ENCODE data around the gene SLC25A1. TPM values are rescaled to one million over a fixed set of nuclear protein-coding genes. Genes with fewer than 3 reads are reported as not detected.

The SLC25A1 gene
- total and polyA plus RNA-seq, 2 of the 8 experiments (the other 6 are each of a cell fraction or from before 2014, with no cell fraction given): 110 to 148 TPM

- no peak for TF ChIP-seq CHD7 (IDR thresholded peaks at IDR 0.05; ENCODE audit: insufficient replicate concordance, low read length)
- TF ChIP-seq GTF2F1 (IDR thresholded peaks at IDR 0.05; ENCODE audit: borderline replicate concordance, low read depth, low read length): no peak
- no peak for TF ChIP-seq HDAC2 (IDR thresholded peaks at IDR 0.05; ENCODE audit: borderline replicate concordance in 1 of 2, low read depth in 2 of 2, low read length in 2 of 2)
- no peak for TF ChIP-seq ZNF274 (IDR thresholded peaks at IDR 0.05; ENCODE audit: borderline replicate concordance, extremely low read depth, low read length)
- TF ChIP-seq SIN3A (conservative IDR thresholded peaks at IDR 0.05 in 1 of 2, IDR thresholded peaks at IDR 0.05 in 1 of 2; ENCODE audit: low read depth in 1 of 2, low read length in 2 of 2): no peak
- no peak for TF ChIP-seq YY1 (IDR thresholded peaks at IDR 0.05; ENCODE audit: low read depth, low read length)
- no peak for TF ChIP-seq BACH1 (IDR thresholded peaks at IDR 0.05; ENCODE audit: low read length)
- TF ChIP-seq TAF1 (IDR thresholded peaks at IDR 0.05; ENCODE audit: low read depth, low read length): no peak
- TF ChIP-seq E2F6 (IDR thresholded peaks at IDR 0.05): no peak
- no peak for TF ChIP-seq GABPA (IDR thresholded peaks at IDR 0.05; ENCODE audit: borderline replicate concordance, insufficient read depth, low read length)
- TF ChIP-seq CEBPB (IDR thresholded peaks at IDR 0.05; ENCODE audit: low read depth, low read length): no peak
Measured at GRCh38 chr22:19223110-19223509, 44.6 kb upstream of the SLC25A1 start (continued).

All from H1 (cell line).